GM06990 (cell line): ENCODE data around the gene EYA2.

Experiments
- DNase-seq: peaks from one replicate; pipeline ENCODE4 v3.0.0-alpha.2; 2011; ENCODE audit not compliant: insufficient read length; ENCODE audit errors: extremely low read depth
- H3K27me3 ChIP-seq: replicated peaks from 2 replicates; pipeline ENCODE4 v1.6.0; 2011; ENCODE audit warnings: low read length; ENCODE audit not compliant: control insufficient read depth, insufficient read depth
- H3K36me3 ChIP-seq: 2 replicates; pipeline ENCODE4 v1.5.1; 2011; ENCODE audit warnings: low read length; ENCODE audit not compliant: control insufficient read depth, insufficient read depth
- H3K4me3 ChIP-seq: replicated peaks from 2 replicates; pipeline ENCODE4 v1.5.1; 2011; ENCODE audit warnings: low read depth, mild to moderate bottlenecking, control low read depth, low read length
- TF ChIP-seq, protein P1 (sequence below): IDR thresholded peaks from 2 replicates; pipeline ENCODE4 v1.5.1; 2011; ENCODE audit warnings: low read length, control low read depth, mild to moderate bottlenecking, inconsistent platforms; ENCODE audit not compliant: insufficient read depth, poor library complexity, severe bottlenecking

The EYA2 gene

DNA sequence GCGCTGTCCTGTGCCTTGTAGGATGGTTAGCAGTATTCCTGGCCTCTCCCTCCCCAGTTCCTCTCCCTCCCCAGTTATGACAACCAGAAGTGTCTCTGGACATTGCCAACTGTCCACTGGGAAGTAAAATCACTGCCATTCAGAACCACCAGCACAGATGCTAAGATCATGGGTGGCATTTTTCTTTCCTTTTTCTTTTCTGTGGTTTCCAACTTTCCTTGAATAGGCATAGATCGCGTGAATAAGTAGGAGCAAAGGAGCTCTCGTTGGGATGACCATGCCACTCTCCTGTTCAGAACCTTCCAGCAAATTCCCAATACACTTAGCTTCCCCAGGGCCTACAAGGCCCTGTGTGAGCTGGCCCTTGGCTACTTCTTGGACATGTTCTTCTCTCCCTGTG, 59.0 kb downstream of the EYA2 start:
- no peak for DNase-seq
- no peaks in the 10 kb centered on the region for H3K36me3 ChIP-seq
- H3K4me3 ChIP-seq = no peak overlapping the region
- no peaks in the 10 kb centered on the region for H3K27me3 ChIP-seq
- TF ChIP-seq, protein P1, sequence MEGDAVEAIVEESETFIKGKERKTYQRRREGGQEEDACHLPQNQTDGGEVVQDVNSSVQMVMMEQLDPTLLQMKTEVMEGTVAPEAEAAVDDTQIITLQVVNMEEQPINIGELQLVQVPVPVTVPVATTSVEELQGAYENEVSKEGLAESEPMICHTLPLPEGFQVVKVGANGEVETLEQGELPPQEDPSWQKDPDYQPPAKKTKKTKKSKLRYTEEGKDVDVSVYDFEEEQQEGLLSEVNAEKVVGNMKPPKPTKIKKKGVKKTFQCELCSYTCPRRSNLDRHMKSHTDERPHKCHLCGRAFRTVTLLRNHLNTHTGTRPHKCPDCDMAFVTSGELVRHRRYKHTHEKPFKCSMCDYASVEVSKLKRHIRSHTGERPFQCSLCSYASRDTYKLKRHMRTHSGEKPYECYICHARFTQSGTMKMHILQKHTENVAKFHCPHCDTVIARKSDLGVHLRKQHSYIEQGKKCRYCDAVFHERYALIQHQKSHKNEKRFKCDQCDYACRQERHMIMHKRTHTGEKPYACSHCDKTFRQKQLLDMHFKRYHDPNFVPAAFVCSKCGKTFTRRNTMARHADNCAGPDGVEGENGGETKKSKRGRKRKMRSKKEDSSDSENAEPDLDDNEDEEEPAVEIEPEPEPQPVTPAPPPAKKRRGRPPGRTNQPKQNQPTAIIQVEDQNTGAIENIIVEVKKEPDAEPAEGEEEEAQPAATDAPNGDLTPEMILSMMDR = no peak

DNA sequence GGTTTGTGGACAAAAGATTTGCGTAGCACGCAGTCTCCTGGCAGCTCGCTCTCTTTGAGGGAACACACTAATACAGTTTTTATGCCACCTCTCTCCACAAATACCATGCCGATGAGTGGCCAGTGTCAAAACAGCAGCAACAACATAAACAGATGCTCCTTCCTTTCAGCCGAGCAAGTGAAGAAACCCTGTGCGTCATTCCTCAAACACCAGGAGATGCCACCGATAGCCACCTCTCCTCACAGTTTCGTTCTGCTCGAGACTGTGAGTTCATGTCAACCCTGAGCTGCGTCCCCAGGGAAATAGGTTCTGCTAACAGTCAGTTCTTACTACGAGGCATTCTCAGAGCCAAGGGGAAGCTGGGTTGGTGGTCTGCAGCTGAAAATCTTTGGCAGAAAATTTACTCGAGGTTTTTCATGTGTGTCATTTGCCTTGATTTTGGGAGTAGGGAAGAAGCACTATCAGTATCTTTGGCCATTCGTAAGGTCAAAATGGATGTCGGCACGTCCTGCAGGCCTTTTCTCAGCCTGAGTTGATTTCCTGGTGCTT, 59.9 kb downstream of the EYA2 start:
- no peak for DNase-seq
- H3K36me3 ChIP-seq = no peaks in the 10 kb centered on the region
- TF ChIP-seq, protein P1 = no peak
- no peak overlapping the region for H3K4me3 ChIP-seq
- H3K27me3 ChIP-seq = no peaks in the 10 kb centered on the region

DNA sequence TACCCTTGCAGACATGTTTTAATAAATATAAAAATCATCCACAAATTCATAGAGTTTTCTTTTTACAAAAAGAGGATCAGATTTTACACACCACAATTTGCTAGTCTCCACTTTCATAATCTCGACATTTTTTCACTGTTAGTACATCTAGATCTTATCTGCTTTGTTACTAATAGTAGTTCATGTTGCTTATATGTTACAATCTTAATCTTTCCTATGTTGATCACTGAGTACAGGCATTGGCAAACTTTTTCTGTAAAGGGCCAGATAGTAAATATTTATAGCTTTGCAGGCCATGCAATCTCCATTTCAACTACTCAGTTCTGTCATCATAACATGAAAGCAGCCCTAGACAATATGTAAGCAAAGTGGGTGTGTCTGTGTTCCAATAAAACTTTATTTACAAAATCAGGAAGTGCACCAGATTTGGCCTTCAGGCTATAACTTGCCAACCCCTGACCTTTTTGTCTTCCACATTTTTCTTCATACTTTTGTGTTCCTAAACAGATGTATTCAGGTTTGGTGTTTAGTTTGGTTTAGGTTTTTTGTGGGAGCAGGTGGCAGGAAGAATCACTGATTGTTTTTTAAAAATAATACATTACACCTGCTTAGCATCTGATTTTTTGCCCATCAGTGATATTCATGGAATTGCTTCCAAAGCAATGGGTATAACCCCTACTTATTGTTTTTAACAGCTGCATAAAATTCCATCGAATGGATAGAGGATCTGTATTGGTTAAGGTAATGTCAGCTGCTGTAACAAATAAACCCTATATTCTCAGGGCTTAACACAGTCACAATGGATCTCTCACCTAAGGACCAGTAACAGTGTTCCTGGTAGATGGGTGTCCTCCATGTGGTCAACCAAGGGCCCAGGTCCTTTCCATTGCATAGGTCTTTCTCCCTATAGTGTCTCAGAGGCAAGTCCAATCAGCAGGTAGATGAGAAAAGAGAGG, 61.2 kb downstream of the EYA2 start:
- H3K36me3 ChIP-seq = no peaks in the 10 kb centered on the region
- TF ChIP-seq, protein P1 = no peak
- DNase-seq = no peak
- H3K27me3 ChIP-seq = no peaks in the 10 kb centered on the region
- no peak overlapping the region for H3K4me3 ChIP-seq

DNA sequence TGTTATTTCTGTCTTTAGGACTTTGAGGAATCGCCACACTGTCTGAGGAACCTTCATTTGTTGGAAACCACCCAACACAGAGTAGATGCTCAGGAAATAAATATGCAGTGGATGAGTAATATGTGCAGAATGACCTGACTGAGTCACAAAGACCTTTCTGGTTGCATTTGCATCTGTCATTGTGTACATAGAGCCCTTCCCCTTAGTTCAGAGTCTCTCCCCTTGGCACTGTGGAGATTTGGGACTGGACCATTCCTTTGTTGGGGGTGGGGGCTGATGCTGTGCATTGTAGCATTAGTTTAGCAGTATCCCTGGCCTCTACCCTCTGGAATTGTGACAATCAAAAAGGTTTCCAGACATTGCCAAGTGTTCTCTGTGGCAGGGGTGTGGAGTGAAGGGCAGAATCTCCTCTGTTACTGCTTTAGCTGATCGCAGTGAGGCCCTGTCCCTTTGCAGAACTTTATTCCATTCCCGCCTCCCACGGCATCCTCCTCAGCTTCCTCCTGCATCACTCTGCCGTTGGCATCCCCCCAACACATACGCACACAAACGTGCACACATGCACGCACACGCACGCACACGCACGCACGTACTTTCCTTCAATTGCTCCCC, 64.5 kb downstream of the EYA2 start:
- no peak for DNase-seq
- Histone ChIP-seq H3K36me3 (no peaks in the 10 kb centered on the region), H3K27me3 (no peaks in the 10 kb centered on the region), H3K4me3 (no peak overlapping the region)
- TF ChIP-seq, protein P1 = no peak

DNA sequence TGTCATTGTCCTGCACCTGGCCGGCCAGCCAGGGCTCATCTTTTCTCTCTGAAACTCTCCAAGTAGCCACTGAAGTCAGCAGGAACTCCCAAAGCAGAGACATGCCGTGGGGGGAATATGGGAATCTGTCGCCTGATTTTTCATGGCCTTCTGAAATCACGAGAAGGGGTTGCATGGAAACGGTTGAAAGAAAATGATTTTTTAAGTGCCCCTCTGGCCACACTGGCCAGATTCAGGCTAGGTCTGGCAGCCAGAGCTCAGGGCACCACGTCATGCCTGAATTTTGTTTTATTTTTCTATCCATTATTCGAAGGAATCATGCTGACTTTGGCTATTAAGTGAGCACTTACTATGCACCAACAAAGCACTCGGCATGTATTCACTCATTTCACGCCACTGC, 65.2 kb downstream of the EYA2 start:
- H3K36me3 ChIP-seq = no peaks in the 10 kb centered on the region
- H3K4me3 ChIP-seq = no peak overlapping the region
- no peak for DNase-seq
- TF ChIP-seq, protein P1 = no peak
- no peaks in the 10 kb centered on the region for H3K27me3 ChIP-seq
